ENCODE data around the gene DMD. TPM values are rescaled to one million over a fixed set of nuclear protein-coding genes. Genes with fewer than 3 reads are reported as not detected.

The DMD gene
- total RNA-seq, 3 donors from 2014 or later, result 11.2 to 140 (median 12.6) TPM

DNA sequence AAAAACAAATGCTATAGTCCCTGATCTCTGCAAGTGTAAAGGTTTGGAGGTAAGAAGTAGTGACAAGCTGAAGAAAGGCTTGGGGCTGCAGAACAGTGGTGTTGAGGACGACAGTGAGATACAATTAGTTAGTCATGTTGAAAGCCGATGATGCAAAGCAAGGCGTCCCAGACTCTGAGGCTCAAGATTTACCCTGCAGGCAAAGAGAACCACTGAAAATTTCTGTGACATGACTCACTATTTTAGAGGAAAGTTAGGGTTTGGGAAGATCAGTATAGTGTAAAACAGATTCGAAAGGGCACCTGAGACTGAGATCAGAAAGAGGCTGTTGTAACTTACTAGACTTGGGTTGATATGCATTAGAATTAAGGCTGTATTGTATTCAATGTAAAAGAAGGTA is 1858.3 kb downstream of the DMD start:
- no peaks in the 10 kb centered on the region for H3K36me3 ChIP-seq (ENCODE audit: low read depth)
- no peaks in the 10 kb centered on the region for H3K9me3 ChIP-seq
- ATAC-seq, result no peak
- no peaks in the 10 kb centered on the region for H3K4me1 ChIP-seq (ENCODE audit: low read depth)
- H3K4me3 ChIP-seq, result no peak overlapping the region
- DNase-seq, result no peak
- intact Hi-C loops (cut with DNase I, micrococcal nuclease), result no loop called here
- TF ChIP-seq, protein P1, sequence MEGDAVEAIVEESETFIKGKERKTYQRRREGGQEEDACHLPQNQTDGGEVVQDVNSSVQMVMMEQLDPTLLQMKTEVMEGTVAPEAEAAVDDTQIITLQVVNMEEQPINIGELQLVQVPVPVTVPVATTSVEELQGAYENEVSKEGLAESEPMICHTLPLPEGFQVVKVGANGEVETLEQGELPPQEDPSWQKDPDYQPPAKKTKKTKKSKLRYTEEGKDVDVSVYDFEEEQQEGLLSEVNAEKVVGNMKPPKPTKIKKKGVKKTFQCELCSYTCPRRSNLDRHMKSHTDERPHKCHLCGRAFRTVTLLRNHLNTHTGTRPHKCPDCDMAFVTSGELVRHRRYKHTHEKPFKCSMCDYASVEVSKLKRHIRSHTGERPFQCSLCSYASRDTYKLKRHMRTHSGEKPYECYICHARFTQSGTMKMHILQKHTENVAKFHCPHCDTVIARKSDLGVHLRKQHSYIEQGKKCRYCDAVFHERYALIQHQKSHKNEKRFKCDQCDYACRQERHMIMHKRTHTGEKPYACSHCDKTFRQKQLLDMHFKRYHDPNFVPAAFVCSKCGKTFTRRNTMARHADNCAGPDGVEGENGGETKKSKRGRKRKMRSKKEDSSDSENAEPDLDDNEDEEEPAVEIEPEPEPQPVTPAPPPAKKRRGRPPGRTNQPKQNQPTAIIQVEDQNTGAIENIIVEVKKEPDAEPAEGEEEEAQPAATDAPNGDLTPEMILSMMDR (IDR thresholded peaks at IDR 0.05), result no peak

DNA sequence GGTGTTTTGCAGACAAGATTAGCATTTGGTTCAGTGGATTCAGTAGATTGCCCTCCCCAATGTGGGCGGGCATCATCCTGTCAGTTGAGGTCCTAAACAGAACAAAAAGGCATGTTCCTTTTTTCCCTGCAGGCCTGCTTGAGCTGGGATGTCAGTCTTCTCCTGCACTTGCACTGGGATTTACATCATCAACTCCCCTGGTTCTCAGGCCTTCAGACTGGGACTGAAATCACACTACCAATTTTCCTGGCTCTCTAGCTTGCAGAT is 1860.6 kb downstream of the DMD start:
- no peaks in the 10 kb centered on the region for H3K36me3 ChIP-seq (ENCODE audit: low read depth)
- TF ChIP-seq, protein P1 (IDR thresholded peaks at IDR 0.05), result no peak
- intact Hi-C loops (cut with DNase I, micrococcal nuclease), result no loop called here
- no peaks in the 10 kb centered on the region for H3K9me3 ChIP-seq
- H3K4me1 ChIP-seq (ENCODE audit: low read depth), result no peaks in the 10 kb centered on the region
- H3K4me3 ChIP-seq, result no peak overlapping the region
- ATAC-seq (no peak), DNase-seq (no peak)

DNA sequence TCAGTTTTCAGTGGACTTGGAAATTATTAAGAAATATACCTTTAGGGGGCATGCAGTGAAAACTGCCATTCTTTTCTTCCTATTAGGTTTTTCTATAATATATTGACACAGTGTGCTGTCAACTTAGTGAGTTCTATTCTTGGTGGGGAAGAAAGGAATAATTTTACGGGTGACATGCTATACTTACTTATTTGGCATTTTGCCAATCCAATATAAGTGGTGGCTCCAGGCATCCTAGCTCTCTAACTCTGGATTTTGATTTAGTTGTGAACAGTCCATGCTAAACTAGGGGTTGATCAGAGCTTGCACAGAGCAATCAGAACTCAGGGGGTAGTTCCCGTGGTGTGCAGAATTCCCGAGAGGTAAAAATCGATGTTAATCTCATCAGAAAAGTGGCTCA is 1861.8 kb downstream of the DMD start:
- no peak for DNase-seq
- Histone ChIP-seq H3K9me3 (no peaks in the 10 kb centered on the region), H3K36me3 (ENCODE audit: low read depth) (no peaks in the 10 kb centered on the region), H3K4me3 (no peak overlapping the region), H3K4me1 (ENCODE audit: low read depth) (no peaks in the 10 kb centered on the region)
- intact Hi-C loops (cut with DNase I, micrococcal nuclease), result no loop called here
- TF ChIP-seq, protein P1 (IDR thresholded peaks at IDR 0.05), result no peak
- no peak for ATAC-seq

DNA sequence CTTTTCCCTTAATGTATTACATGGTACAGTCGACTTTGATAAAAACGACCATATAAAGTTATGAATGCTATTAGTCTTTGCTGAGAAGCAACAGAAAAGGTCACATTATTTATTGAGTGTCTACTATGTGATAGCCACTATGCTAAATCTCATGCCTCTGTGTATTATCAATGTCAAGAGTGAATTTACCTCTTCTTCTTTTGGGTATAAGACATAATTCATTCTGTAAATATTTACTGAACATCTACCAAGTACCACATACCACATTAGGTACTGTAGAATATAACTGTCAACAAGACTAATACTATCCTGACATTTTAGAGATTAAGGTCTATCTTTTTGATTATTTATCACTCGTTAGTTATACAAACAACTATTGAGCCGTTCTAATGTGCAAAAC is 1870.8 kb downstream of the DMD start:
- ATAC-seq (no peak), DNase-seq (no peak)
- TF ChIP-seq, protein P1 (IDR thresholded peaks at IDR 0.05), result no peak
- Histone ChIP-seq H3K4me1 (ENCODE audit: low read depth) (no peaks in the 10 kb centered on the region), H3K4me3 (no peak overlapping the region), H3K9me3 (no peaks in the 10 kb centered on the region), H3K36me3 (ENCODE audit: low read depth) (no peaks in the 10 kb centered on the region)
- intact Hi-C loops (cut with DNase I, micrococcal nuclease), result no loop called here

DNA sequence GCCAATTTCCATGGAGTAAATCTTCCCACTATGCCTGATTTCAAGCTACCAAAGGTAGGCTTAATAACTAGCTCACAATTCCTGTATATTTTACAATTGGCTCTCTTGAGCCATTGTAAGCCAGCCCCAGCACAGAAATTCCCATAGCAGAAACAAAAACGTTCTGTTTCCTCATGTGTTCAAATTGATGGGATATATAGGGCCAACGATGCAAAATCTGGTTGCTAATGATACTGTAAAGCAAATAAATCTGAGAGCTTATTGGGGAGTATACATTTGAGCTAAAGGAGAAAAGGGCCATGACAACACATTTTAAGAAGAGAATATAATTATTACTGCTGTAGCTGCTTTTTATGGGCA is 1872.4 kb downstream of the DMD start:
- Histone ChIP-seq H3K4me1 (ENCODE audit: low read depth) (no peaks in the 10 kb centered on the region), H3K4me3 (no peak overlapping the region), H3K9me3 (no peaks in the 10 kb centered on the region), H3K36me3 (ENCODE audit: low read depth) (no peaks in the 10 kb centered on the region)
- intact Hi-C loops (cut with DNase I, micrococcal nuclease), result no loop called here
- TF ChIP-seq, protein P1 (IDR thresholded peaks at IDR 0.05), result no peak
- DNase-seq, result no peak
- no peak for ATAC-seq

DNA sequence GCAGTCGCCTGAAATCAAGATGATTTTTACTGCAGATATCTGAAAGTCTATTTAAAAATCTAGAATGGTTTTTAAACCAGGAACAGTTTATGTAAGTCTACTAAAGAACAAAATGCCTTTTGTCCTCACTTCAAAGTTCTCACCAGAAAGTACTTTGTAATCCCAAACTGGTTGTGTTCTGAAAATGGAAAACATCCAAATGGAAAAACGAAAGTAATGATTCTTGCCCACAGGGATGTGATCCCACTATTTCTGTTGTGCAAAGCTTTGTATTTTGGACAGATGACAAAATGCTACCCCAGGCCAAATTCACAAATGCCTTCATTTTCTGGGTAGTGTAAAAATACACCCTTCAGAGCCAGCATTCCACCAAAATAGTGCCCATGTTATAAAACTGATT is 1874.0 kb downstream of the DMD start:
- H3K4me1 ChIP-seq (ENCODE audit: low read depth), result no peaks in the 10 kb centered on the region
- ATAC-seq, result no peak
- H3K4me3 ChIP-seq, result no peak overlapping the region
- no peaks in the 10 kb centered on the region for H3K9me3 ChIP-seq
- no peaks in the 10 kb centered on the region for H3K36me3 ChIP-seq (ENCODE audit: low read depth)
- TF ChIP-seq, protein P1 (IDR thresholded peaks at IDR 0.05), result no peak
- intact Hi-C loops (cut with DNase I, micrococcal nuclease), result no loop called here
- DNase-seq, result no peak
